Stimulated activated CD8-positive, alpha-beta memory T cell treated with anti-CD3 and anti-CD28 coated beads, Interleukin-7, amount 100 ng/mL, for 1 hour (primary cell): ENCODE results near the gene SSNA1.

Source experiments
- DNase-seq, 2 donors: peaks; one replicate each; pipeline ENCODE4 v3.0.0-alpha.2; 2020; ENCODE audit warnings: low read depth in 2 of 2

SSNA1 gene

GRCh38 chr9:137220317-137221094 is 32.0 kb downstream of the SSNA1 start:
- no peak for DNase-seq

GRCh38 chr9:137221095-137221505 is 32.6 kb downstream of the SSNA1 start:
- DNase-seq = no peak

DNA sequence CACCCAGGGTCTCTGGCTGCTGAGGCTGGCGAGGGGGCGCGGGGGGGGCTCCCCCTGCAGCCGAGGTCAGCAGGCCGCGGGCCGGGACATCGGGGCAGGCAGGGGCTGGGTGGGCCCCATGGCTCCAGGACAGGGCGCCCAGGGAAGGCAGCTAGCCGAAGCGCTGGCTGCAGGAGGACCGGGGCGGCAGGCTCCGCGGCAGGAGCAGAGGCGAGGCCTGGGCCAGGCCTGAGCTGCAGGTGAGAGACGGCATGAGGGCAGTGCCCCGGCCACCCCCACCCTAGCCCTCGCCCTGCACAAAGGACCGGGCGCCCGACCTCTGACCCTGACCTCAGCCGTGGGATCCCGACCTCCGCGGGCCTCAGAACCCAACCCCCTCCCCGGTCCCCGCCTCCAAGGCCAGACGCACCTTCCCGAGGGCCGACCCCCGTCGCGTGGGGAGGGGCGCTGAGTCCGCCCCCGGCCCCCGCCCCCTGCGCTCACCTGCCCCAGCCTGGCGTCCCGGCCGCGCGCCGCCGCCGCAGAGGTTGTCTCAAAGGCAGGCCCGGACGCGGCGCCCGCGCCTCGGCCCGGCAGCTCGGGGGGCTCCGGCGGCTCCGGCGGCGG is 33.1 kb downstream of the SSNA1 start:
- no peak for DNase-seq

GRCh38 chr9:137222190-137223077 is 34.0 kb downstream of the SSNA1 start, which contains the start of gene RNF208:
Gene RNF208, minus strand, starts transcription at chr9:137222240. Its CDS starts 1,028 bp downstream, at chr9:137221212.
- no peak for DNase-seq

GRCh38 chr9:137223078-137223970 is 34.8 kb downstream of the SSNA1 start:
- peak; percentile 92 to 96 for DNase-seq

DNA sequence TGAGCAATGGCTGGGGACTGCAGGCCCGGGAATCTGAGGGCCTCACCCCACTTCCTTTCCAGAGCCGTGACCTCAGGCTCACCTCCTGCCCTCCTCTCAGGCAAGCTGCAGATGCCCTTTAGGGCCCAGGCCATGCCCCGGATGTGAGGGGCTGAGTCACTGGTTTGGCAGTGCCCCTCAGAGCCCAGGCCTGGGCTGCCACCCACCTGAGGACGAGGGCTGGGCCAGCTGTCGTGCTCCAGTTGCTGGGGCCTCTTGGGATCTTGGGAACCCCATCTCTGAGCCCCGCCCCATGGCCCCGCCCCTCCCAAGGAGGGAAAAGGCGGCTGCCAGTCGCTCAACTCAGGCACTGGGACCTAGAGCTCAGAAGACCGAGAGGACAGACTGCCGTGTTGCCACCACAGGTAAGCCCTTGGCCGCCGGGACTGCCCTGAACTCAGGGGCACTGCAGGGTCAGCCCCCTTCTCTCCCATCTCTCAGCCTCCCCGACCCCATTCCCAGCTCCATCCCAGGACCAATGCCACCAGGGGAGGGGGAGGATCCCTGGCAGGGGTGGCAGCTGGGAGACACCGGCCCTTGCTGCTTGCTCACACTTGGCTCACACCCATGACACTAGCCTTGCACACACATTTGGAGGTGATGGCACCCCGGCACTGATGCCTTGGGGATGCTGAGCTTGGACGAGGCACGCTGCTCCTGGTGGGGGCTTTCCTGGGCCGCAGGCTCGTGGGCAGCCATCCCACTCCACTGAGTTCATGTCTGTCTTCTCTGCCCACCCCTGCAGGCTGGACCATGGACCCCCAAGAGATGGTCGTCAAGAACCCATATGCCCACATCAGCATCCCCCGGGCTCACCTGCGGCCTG is 36.6 kb downstream of the SSNA1 start, which contains the start of gene CYSRT1:
Gene CYSRT1 (plus strand): TSS at position 345 of the 865 bp plus-strand sequence. CDS start 448 bp downstream, at position 793.
- DNase-seq = no peak

- DNase-seq = no peak
Measured at GRCh38 chr9:137225699-137226331, 37.3 kb downstream of the SSNA1 start.

DNA sequence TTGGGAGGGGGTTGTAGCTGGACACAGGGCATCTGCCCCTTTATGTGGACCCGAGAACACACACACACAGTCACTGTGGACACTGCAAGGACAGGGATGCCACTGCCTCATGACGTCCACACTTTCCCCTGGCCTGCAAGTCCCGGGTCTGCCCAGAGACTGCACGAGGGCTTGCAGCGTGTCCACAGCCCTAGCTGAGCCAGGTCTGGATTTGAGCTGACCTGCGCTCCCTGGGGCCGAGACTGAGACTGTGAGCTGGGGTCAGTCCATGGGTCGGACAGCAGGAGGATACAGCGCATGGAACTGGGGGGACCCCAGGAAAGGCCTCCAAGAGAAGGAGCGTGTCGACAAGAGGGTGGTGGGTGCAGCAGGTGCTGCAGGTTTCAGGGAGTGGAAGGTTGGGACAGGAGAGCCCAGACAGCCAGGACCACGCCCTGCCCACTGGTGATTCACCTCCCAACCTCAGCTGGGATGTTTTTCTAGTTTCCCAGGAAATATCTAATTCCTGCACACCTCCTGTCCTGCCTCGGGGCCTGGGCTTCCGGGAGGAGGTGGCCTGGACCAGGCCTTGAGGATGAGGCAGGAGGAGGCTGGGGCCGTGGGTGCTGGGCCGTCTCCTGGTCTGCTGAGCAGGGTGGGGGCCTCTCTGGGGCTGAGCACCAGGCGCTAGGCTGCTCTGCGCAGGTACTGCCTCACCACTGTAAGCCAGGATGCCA is 38.0 kb downstream of the SSNA1 start:
- DNase-seq = no peak

DNA sequence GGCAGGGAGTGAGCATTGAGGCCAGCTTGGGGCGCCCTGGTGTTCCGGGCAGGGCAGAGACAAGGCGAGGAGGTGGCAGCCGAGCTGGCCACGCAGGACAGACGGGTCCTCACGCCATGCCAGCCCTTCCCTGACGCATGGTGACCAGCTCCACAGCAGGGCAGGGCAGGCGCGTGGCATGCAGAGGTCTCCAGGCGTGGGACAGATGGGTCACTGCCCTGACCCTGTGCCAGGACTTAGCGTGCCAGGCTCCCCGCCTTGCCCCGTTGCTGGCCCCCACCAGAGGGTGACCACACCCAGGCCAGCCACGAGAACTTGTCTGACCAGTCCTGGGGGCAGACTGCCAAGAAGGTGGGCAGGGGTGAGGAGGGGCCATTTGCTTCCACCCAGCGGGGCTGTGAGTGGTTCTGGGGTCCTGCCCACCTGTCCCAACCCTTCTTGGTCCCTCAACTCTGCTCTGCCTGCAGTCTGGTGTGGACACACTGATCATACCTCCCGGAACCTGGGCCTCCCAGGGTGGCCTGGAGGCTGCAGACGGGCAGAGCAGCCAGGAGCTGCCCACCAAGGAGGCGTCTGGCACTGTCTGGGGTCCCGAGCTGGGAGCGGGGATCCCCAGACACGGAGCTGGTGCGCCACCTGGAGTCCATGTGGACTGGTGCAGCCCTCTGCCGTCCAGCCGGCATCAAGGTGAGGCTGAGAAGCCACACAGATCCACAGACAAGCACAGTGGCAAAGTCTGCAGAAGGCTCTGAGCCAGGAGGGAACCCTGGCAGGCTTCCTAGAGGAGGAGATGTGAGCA is 38.8 kb downstream of the SSNA1 start, which contains the start of gene RNF224:
Gene RNF224 (plus strand): TSS at position 449 of the 799 bp plus-strand sequence. CDS start 834 bp downstream, outside the sequence.
- DNase-seq = peak; percentile 73 to 74

DNA sequence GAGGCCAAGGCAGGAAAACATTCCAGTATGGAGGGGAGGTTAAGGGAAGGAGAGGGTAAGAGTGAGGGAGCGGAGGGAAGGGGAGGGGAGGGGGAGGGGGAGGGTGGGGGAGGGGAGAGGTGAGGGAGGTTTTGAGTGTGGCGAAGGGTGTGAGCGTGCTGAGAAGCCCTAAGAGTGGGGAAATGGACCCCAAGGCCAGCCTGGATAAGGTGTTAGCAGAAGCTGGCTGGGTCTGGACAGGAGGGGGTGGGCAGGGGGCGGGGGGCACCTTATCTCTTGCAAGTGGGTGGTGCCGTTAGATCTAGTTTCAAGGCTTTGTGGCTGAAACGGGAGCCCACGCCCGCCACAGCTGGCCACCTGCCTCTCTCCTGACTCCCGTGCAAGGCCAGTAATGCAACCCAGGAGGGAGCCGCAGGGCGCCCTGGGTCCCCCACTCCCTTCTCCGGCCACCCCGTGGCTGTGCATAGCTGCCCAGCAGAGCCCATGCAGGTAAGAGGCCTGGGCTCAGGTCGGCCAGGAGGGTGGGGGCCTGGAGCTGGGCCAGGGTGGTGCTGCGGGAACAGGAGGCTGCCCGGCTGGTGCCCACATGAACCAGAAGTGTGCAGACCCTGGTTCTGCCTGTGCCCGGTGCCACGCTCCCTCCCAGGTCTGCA is 39.5 kb downstream of the SSNA1 start:
- DNase-seq = no peak

- no peak for DNase-seq
Measured at GRCh38 chr9:137228506-137228967, 40.1 kb downstream of the SSNA1 start.

GRCh38 chr9:137228968-137229896 is 40.8 kb downstream of the SSNA1 start:
- DNase-seq = no peak

- no peak for DNase-seq
Measured at GRCh38 chr9:137229903-137230704, 41.6 kb downstream of the SSNA1 start.

DNA sequence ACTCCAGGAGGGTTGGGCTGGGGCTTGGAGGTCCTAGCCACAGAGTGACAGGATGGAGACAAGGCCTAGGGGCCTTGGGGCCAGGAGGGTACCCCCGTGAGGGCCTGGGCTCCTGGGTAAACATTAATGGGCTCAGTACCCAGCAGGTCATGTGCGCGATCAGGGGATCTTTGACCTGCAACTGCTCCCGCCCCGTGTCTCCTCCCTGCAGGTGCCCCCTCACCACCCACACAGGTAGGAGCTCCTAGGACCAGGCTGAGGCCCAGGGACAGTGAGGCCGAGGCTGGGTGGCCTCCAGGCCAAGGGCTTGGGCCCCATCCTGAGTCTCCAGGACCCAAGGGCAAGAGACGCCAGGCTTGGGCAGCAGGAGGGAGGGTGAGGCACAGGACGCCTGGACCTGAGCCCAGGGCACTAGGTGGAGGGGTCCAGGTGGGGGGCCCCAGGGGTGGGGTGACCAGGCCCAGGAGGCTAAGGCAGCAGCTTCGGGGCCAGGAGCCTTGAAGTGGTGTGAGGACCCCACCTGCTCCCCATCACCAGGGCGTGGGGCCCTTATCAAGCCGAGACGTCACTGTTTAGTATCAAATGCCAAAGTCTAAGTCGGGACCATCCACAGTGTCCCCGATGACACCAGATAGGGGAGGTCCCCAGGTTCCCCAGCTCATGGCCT is 42.4 kb downstream of the SSNA1 start, which contains the start of gene SLC34A3:
Gene SLC34A3 (plus strand): TSS at position 197 of the 667 bp plus-strand sequence. CDS start 802 bp downstream, outside the sequence.
- no peak for DNase-seq
